ENCODE measurements around the gene PPP1R9B.

GRCh38 chr17:50150354-50151040, at the start of gene PPP1R9B:
- TF ChIP-seq RAD21 (IDR thresholded peaks at IDR 0.05) (no peak), REST (IDR thresholded peaks at IDR 0.05) (no peak), YY1 (IDR thresholded peaks at IDR 0.05) (no peak), CTCF (IDR thresholded peaks at IDR 0.05; ENCODE audit: low read depth, low read length, missing input control) (no peak), SP1 (IDR thresholded peaks at IDR 0.05) (no peak), RXRA (IDR thresholded peaks at IDR 0.05) (no peak), ATF3 (IDR thresholded peaks at IDR 0.05) (no peak), JUND (IDR thresholded peaks at IDR 0.05) (no peak), EGR1 (IDR thresholded peaks at IDR 0.05; ENCODE audit: low read depth in 2 of 2) (no peak), HNF4A (conservative IDR thresholded peaks at IDR 0.05) (no peak)
- TF ChIP-seq, protein P1, sequence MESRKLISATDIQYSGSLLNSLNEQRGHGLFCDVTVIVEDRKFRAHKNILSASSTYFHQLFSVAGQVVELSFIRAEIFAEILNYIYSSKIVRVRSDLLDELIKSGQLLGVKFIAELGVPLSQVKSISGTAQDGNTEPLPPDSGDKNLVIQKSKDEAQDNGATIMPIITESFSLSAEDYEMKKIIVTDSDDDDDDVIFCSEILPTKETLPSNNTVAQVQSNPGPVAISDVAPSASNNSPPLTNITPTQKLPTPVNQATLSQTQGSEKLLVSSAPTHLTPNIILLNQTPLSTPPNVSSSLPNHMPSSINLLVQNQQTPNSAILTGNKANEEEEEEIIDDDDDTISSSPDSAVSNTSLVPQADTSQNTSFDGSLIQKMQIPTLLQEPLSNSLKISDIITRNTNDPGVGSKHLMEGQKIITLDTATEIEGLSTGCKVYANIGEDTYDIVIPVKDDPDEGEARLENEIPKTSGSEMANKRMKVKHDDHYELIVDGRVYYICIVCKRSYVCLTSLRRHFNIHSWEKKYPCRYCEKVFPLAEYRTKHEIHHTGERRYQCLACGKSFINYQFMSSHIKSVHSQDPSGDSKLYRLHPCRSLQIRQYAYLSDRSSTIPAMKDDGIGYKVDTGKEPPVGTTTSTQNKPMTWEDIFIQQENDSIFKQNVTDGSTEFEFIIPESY (IDR thresholded peaks at IDR 0.05): no peak

All from liver (tissue), 3 donors.